Measurements from ENCODE around the gene SKI. TPM values are rescaled to one million over a fixed set of nuclear protein-coding genes. Genes with fewer than 3 reads are reported as not detected.
"Not testable (repeated sequence)": the region's sequence is repeated elsewhere in the genome, so short reads cannot be mapped to it uniquely, and the experiment has no call there.

The SKI gene
- total RNA-seq, 1 donor from 2014 or later, result 62.0 TPM

DNA sequence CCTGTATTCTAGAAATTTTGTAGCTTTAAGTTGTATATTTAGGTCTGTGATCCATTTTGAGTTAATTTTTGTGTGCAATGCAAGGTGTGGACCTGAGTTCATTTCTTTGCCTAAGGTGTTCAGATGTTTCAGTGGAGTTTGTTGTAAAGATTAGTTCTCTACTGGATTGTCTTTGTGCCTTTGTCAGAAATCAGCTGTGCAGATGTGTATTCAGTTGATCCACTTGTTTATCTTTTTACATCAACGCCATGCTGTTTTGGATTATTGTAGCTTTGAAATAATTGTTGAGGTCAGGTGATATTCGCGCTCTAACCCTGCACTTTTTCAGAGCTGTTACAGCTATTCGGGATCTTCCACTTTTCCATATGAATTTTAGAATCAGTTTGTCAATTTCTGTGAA lies 32.8 kb downstream of the SKI start:
- DNase-seq (ENCODE audit: low read depth, low spot score), result no peak
- no peaks in the 10 kb centered on the region for H3K27me3 Mint-ChIP-seq (ENCODE audit: low read depth)
- H3K36me3 Mint-ChIP-seq (ENCODE audit: low read depth), result peaks cover 4% of the 10 kb centered on the region
- H3K4me1 Mint-ChIP-seq, result peaks cover 44% of the 10 kb centered on the region
- TF ChIP-seq, protein P1, sequence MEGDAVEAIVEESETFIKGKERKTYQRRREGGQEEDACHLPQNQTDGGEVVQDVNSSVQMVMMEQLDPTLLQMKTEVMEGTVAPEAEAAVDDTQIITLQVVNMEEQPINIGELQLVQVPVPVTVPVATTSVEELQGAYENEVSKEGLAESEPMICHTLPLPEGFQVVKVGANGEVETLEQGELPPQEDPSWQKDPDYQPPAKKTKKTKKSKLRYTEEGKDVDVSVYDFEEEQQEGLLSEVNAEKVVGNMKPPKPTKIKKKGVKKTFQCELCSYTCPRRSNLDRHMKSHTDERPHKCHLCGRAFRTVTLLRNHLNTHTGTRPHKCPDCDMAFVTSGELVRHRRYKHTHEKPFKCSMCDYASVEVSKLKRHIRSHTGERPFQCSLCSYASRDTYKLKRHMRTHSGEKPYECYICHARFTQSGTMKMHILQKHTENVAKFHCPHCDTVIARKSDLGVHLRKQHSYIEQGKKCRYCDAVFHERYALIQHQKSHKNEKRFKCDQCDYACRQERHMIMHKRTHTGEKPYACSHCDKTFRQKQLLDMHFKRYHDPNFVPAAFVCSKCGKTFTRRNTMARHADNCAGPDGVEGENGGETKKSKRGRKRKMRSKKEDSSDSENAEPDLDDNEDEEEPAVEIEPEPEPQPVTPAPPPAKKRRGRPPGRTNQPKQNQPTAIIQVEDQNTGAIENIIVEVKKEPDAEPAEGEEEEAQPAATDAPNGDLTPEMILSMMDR (conservative IDR thresholded peaks at IDR 0.05), result no peak
- no peak overlapping the region for H3K4me3 Mint-ChIP-seq
- H3K27ac Mint-ChIP-seq (ENCODE audit: unreplicated experiment), result no peak overlapping the region
- no peaks in the 10 kb centered on the region for H3K9me3 Mint-ChIP-seq

DNA sequence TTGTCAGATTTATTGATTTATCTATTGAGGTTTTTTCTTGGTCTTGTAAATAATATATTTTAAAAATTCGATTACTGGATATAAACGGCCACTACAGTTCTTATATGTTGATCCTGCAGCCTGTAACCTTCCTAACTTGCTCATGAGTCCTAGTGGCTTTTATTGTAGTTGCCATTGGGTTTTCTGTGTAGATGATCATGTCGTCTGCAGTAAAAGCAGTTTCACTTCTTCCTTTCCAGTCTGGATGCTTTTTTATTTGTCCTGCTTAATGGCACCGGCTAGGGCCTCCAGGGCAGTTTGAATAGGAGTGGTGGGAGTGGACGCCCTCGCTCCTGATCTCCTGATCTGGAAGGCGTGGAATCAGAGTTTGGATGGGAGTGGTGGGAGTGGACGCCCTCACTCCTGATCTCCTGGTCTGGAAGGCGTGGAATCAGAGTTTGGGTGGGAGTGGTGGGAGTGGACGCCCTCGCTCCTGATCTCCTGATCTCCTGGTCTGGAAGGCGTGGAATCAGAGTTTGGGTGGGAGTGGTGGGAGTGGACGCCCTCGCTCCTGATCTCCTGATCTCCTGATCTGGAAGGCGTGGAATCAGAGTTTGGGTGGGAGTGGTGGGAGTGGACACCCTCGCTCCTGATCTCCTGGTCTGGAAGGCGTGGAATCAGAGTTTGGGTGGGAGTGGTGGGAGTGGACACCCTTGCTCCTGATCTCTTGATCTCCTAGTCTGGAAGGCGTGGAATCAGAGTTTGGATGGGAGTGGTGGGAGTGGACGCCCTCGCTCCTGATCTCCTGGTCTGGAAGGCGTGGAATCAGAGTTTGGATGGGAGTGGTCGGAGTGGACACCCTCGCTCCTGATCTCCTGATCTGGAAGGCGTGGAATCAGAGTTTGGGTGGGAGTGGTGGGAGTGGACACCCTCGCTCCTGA lies 33.6 kb downstream of the SKI start:
- H3K27me3 Mint-ChIP-seq (ENCODE audit: low read depth); H3K4me3 Mint-ChIP-seq; DNase-seq (ENCODE audit: low read depth, low spot score); H3K36me3 Mint-ChIP-seq (ENCODE audit: low read depth); H3K9me3 Mint-ChIP-seq: not testable (repeated sequence)
- H3K27ac Mint-ChIP-seq (ENCODE audit: unreplicated experiment), result peak overlapping the region; percentile 75
- peaks cover 51% of the 10 kb centered on the region for H3K4me1 Mint-ChIP-seq

DNA sequence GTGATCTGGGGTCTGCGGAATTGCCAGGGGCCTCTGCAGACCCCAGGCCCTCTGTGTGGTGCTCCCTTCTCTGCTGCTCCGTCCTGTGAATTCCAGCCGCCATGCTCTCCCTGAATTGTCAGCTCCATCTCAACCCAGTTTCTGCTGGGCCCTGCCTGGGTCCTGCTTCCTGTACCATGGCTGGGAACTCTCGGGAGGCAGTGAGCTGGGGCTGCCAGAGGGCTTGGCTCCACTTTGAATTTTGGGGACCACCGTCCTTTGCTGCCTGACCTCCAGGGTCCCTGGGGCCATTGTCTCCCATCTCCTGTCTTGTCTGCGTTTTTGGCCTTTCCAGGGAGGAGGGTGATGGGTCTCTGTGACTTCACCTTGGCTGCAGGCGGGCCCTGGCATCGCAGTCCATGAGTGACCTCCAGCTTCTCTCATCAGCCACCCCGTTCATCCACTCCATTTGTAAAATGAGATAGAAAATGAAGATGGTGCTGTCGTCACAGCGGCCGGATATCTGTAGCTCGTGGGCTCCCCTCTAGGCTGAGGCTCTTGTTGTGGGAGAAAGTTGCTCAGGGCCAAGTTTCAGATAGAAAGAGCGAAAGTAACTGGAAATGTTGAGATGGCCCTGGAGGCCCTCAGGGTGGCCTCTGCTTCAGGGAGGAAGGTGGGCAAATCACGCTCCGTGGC lies 38.3 kb downstream of the SKI start:
- no peaks in the 10 kb centered on the region for H3K27me3 Mint-ChIP-seq (ENCODE audit: low read depth)
- no peak for DNase-seq (ENCODE audit: low read depth, low spot score)
- TF ChIP-seq, protein P1 (conservative IDR thresholded peaks at IDR 0.05), result no peak
- H3K36me3 Mint-ChIP-seq (ENCODE audit: low read depth), result no peaks in the 10 kb centered on the region
- H3K27ac Mint-ChIP-seq (ENCODE audit: unreplicated experiment), result no peak overlapping the region
- no peaks in the 10 kb centered on the region for H3K9me3 Mint-ChIP-seq
- H3K4me3 Mint-ChIP-seq, result no peak overlapping the region
- peaks cover 40% of the 10 kb centered on the region for H3K4me1 Mint-ChIP-seq

DNA sequence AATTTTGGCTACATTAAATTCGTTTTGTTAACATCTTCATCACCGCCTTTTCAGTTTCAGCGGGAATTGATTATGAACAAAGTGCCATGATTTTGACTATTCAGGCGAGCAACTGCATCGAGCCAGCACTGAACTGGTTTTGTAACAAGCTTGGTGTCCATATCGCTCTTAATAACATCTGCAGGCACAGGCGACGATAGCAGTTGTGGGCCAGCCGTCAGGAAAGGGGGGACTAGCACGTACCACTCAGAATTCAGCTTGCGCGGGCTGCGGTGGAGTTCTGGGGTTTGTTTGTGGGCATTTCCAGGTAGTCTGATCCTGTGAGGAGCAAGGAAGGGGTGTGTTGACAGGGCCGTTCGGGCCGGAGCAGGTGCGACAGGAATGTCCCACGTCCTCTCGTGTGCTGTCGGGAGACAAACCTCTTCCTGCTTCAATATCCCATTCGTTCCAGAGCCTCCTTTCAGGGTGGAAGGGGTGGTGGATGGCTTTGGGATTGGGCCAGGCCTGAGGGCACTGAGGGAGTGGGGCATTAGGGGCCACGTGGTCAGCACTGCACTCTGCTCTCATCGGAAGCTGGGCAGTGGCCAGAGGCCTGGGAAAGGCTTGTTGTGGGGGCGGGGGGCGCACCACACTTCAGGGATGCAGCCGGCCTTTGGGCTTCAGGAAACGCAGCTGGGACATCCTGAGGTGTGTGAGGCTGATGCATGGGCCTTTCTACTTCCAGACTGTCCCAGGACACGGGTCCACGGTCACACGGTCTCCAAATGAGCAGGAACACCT lies 39.1 kb downstream of the SKI start:
- TF ChIP-seq, protein P1 (conservative IDR thresholded peaks at IDR 0.05), result no peak
- Mint-ChIP-seq H3K36me3 (ENCODE audit: low read depth) (no peaks in the 10 kb centered on the region), H3K4me3 (peak overlapping the region; percentile 20), H3K4me1 (peaks cover 41% of the 10 kb centered on the region), H3K27ac (ENCODE audit: unreplicated experiment) (no peak overlapping the region), H3K9me3 (no peaks in the 10 kb centered on the region), H3K27me3 (ENCODE audit: low read depth) (no peaks in the 10 kb centered on the region)
- DNase-seq (ENCODE audit: low read depth, low spot score), result no peak

DNA sequence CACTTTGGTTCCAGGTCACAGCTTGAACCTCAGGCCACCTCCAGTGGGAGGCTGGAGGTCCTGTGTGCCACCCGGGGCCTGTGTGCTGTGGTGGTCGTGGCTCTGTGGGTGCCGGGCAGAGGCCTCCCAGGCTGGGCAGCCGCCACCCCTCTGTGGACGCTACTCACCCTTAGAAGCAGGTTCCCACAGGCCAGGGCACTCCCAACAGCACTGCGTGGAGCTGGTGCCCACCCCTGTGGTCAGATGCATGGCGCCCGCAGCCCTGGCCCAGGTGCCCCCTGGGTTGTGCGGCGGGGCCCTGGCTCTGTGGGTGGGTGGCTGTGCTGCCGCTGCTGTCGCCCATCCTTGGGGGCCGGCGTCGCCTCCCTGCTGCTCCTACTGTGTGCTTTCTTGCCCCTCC lies 39.7 kb downstream of the SKI start:
- Mint-ChIP-seq H3K4me3 (no peak overlapping the region), H3K27me3 (ENCODE audit: low read depth) (no peaks in the 10 kb centered on the region), H3K9me3 (no peaks in the 10 kb centered on the region), H3K36me3 (ENCODE audit: low read depth) (no peaks in the 10 kb centered on the region), H3K4me1 (peaks cover 48% of the 10 kb centered on the region), H3K27ac (ENCODE audit: unreplicated experiment) (no peak overlapping the region)
- TF ChIP-seq, protein P1 (conservative IDR thresholded peaks at IDR 0.05), result no peak
- DNase-seq (ENCODE audit: low read depth, low spot score), result no peak

All from neural crest cell (in vitro differentiated cells).